Subcutaneous adipose tissue (tissue), 4 donors: ENCODE measurements around the gene LRRC4C. TPM values are rescaled to one million over a fixed set of nuclear protein-coding genes. Genes with fewer than 3 reads are reported as not detected.

Source experiments
- CTCF ChIP-seq: fragments of 450-650 bp; IDR thresholded peaks from one replicate; pipeline ENCODE4 v1.5.1; 2016; ENCODE audit warnings: low read depth, mild to moderate bottlenecking, control low read depth, antibody characterized with exemption, moderate library complexity
- total RNA-seq, 4 donors: library from RNA; depleted of rRNA; stranded (reverse); fragments of >200 nt; gene quantifications; one replicate each; pipeline ENCODE4 v1.1.0, GENCODE V29; 2016

The LRRC4C gene
- total RNA-seq, 4 donors from 2014 or later, result 0.16 to 1.3 (median 1.0) TPM; not detected in 1

DNA sequence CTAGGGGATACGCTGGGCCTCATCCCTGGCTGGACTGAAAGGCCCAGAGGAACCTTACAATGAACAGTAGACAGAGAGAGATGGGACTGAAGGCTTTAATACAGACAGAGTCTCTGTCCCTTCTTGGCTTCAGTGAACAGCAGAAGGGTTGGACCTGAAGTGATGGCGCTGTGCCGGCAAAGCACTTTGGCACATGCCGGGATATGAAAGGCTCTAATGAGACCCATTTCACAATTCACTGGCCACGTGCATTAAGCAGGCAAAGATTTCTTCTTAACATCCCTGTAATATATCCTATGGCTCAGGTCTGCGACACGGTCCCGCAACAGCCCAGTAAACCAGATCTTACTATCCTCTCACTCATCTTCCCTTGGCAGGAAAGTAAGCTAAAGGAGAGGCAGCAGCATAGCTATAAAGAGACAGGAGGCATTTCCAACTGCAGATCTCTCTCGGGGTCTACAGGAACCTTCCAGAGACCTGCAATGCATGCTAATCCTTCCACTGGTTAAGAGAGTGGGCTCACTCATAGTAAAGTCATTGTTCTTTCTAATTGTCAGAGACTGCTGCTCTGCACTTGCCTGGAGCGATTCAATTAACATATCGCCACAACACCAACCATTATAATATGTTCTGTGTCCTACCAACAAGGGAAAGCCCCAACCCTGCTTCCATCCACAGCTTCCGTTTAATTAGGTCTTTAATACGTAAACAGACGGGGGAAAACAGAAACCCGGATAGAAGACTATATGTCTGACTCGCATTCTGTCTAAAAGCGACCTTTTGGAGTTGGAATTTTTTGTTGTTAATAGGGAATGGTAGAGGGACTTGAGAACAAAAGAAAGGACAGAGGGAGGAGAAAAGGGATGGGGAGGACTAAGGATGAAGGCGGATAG, 1179.0 kb downstream of the LRRC4C start:
- no peak for TF ChIP-seq CTCF

GRCh38 chr11:40276960-40277359, 1182.5 kb downstream of the LRRC4C start:
- TF ChIP-seq CTCF, result no peak

- TF ChIP-seq CTCF, result no peak
Measured at GRCh38 chr11:40274017-40274416, 1185.4 kb downstream of the LRRC4C start.

DNA sequence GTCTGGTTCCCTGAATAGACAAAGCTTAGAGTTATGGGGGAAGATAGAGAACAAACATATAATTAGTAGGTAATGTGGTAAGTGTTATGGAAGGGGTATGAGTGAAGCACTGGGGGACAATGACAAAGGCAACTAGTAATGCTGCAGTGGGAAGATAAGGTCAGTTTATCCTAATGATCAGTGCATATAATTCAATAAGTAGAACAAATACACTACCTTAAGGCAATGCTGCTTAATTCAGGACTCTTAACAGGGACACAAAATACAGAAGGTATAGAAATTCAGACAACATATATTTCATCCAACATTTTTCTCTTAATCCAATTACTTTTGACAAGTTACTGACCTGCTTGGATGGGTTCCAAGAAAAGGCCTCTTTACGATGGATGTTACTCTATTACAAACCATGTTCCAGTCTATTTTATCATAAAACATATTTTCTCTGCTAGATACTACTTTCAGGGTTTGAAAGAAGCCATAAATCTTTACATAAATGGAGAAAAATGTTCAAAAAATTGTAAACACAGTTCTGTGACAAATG, 1186.2 kb downstream of the LRRC4C start:
- TF ChIP-seq CTCF, result no peak

- no peak for TF ChIP-seq CTCF
Measured at GRCh38 chr11:40271361-40271760, 1188.1 kb downstream of the LRRC4C start.

DNA sequence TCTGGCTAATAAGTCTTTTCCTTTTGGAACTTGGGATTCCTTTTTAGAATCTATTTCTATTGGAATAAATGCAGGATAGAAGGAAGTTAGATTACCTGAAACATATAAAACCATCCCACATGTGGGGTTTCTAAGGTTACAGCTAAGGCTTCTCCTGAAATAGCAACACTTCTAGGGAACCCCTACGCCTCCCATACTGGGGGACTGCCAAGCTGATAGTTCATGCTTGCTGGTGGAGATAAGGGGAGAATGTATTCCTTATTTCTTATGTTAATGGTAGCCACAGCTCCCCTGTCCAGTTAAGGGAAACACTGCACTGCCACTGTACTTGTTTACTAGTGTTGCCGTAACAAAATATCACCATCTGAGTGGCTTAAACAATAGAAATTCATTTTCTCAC, 1189.6 kb downstream of the LRRC4C start:
- no peak for TF ChIP-seq CTCF

DNA sequence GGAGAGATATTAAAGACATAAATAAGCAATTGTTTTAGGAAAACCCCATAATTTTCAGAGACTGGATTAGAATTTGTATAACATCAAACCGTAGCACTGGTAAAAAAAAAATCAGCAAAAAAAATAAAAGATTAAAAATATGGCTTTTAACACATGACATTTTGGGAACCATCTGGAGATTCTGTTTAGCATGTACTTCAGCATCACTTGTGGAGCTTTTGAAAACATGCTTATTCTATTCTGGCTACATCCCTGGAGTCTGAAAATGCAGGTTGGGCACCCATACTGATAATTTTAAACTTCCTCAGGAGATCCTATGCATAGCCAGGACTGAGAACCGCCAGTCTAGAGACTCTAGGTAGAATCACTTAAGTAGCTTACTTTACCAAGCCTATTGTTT, 1190.9 kb downstream of the LRRC4C start:
- TF ChIP-seq CTCF, result no peak
